Mucosa of descending colon (tissue), 3 donors: ENCODE data around the gene IWS1. TPM values are rescaled to one million over a fixed set of nuclear protein-coding genes. Genes with fewer than 3 reads are reported as not detected.

Source experiments
- ATAC-seq: fragments of 200-7000 bp; cut with Tn5 transposase; one replicate; pipeline ENCODE4 v1.9.1; 2020; ENCODE audit warnings: mild to moderate bottlenecking, moderate library complexity
- DNase-seq, 3 donors: peaks; one replicate each; pipeline ENCODE4 v3.0.0-alpha.2; 2020
- H3K36me3 ChIP-seq: fragments of 200-600 bp; one replicate; pipeline ENCODE4 v1.8.0; 2021; ENCODE audit warnings: low read depth, mild to moderate bottlenecking
- H3K4me1 ChIP-seq: fragments of 200-600 bp; one replicate; pipeline ENCODE4 v1.8.0; 2021; ENCODE audit warnings: low read depth, mild to moderate bottlenecking
- H3K4me3 ChIP-seq: fragments of 200-600 bp; one replicate; pipeline ENCODE4 v1.8.0; 2021; ENCODE audit warnings: mild to moderate bottlenecking
- H3K9me3 ChIP-seq: fragments of 200-600 bp; one replicate; pipeline ENCODE4 v1.8.0; 2021; ENCODE audit warnings: mild to moderate bottlenecking
- CTCF ChIP-seq: fragments of 200-600 bp; IDR thresholded peaks from one replicate; pipeline ENCODE4 v1.8.0; 2022; ENCODE audit warnings: antibody characterized with exemption, mild to moderate bottlenecking
- intact Hi-C, 2 donors: fragments of 100-400 bp; cut with DNase I in 1 of 2; cut with micrococcal nuclease in 1 of 2; formaldehyde crosslinking; loops; one replicate each; pipeline versions ENCODE4 v1.11.0 to v1.11.1; 2022; cut with DNase I, micrococcal nuclease
- total RNA-seq, 3 donors: library from RNA; stranded (reverse); fragmentation: NEBNext Ultra II Directional in 2 of 3; extraction: Animal tissue kit (Norgen Biotek cat#: 25700) in 2 of 3; gene quantifications; one replicate each; pipeline versions ENCODE4 v1.2.1 to v1.2.4, GENCODE V29; 2021 to 2023
- donor health status: DM: no; HTN: no; CAD: no; lungs with moderate emphysema.
- donor health status: DM: no; HTN: no; CAD: no.
- donor health status: DM: no; HTN: yes; CAD: no.

The IWS1 gene
- total RNA-seq, 3 donors from 2014 or later: 32.3 to 38.4 (median 33.2) TPM

GRCh38 chr2:127508631-127509034 is 17.7 kb downstream of the IWS1 start:
- intact Hi-C loops: no loop called here
- no peak for TF ChIP-seq CTCF
- H3K4me1 ChIP-seq: peaks cover 27% of the 10 kb centered on the region
- ATAC-seq: peak; percentile 77
- H3K36me3 ChIP-seq: no peaks in the 10 kb centered on the region
- no peaks in the 10 kb centered on the region for H3K9me3 ChIP-seq
- no peak overlapping the region for H3K4me3 ChIP-seq
- peak in 1 of 3 donors; percentile 55 for DNase-seq

- Histone ChIP-seq H3K4me1 (peaks cover 27% of the 10 kb centered on the region), H3K9me3 (no peaks in the 10 kb centered on the region), H3K36me3 (no peaks in the 10 kb centered on the region), H3K4me3 (no peak overlapping the region)
- no peak for DNase-seq
- no peak for TF ChIP-seq CTCF
- intact Hi-C loops: no loop called here
- no peak for ATAC-seq
Observed at GRCh38 chr2:127508023-127508630, 18.2 kb downstream of the IWS1 start.

- ATAC-seq (no peak), DNase-seq (no peak)
- Histone ChIP-seq H3K4me1 (peaks cover 27% of the 10 kb centered on the region), H3K4me3 (no peak overlapping the region), H3K9me3 (no peaks in the 10 kb centered on the region), H3K36me3 (no peaks in the 10 kb centered on the region)
- intact Hi-C loops: no loop called here
- no peak for TF ChIP-seq CTCF
Observed at GRCh38 chr2:127506510-127506909, 19.8 kb downstream of the IWS1 start.

- no peaks in the 10 kb centered on the region for H3K9me3 ChIP-seq
- no peaks in the 10 kb centered on the region for H3K36me3 ChIP-seq
- no peak for DNase-seq
- no peak for ATAC-seq
- no peak overlapping the region for H3K4me3 ChIP-seq
- intact Hi-C loops: no loop called here
- peaks cover 16% of the 10 kb centered on the region for H3K4me1 ChIP-seq
- no peak for TF ChIP-seq CTCF
Observed at GRCh38 chr2:127504552-127505430, 21.5 kb downstream of the IWS1 start.

- TF ChIP-seq CTCF: no peak
- Histone ChIP-seq H3K4me3 (no peak overlapping the region), H3K4me1 (peaks cover 8% of the 10 kb centered on the region), H3K36me3 (no peaks in the 10 kb centered on the region), H3K9me3 (no peaks in the 10 kb centered on the region)
- no peak for DNase-seq
- intact Hi-C loops: no loop called here
- ATAC-seq: no peak
Observed at GRCh38 chr2:127503491-127503890, 22.8 kb downstream of the IWS1 start.
